D341Med (cell line): ENCODE measurements around the gene PCNX2.
A peak's percentile ranks its signal among the peaks of the same experiment; 100 is the strongest.
"Not testable (repeated sequence)": the region's sequence is repeated elsewhere in the genome, so short reads cannot be mapped to it uniquely, and the experiment has no call there.

Source experiments
- DNase-seq: peaks from one replicate; pipeline ENCODE4 v3.0.0; 2012; ENCODE audit warnings: low spot score

Gene PCNX2

DNA sequence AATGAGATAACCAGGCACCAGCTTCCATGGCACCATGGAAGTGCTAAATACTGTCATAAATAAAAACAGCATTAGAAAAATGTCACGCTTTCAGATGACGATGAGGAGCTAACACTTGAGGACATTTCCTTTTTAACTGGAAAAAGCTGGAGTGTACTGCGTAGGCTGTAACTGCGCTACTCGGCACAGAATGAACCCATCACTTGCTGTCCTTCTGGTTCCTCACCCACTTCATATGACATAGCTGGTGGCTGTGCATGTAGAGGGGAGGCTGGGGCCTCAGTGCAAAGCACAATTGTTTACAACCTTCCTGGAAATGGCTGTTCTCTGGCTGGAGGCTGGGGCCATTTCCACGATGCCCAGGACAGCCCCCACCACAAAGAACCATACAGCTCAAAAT is 289.4 kb downstream of the PCNX2 start:
- no peak for DNase-seq

- DNase-seq = no peak
Measured at GRCh38 chr1:233005703-233006102, 289.8 kb downstream of the PCNX2 start.

DNA sequence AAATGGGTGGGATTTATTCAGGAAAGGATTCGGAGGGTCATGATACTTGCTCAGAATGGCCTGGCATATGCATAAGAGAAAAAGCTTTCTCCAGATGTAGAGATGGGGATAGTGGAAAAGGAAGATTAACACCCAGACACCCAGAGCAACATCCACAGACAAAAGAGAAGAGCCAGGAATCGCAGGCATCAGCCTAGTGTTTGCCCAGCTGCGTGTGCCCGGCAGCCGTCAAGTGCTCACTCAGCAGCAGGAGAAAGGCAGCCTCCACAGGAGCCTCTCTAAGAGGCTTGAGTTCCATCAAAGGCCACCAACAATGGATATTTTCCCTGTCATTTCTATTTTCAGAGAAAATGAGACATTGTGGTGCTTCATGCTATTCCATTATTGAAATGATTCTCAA is 290.4 kb downstream of the PCNX2 start:
- DNase-seq = no peak

GRCh38 chr1:233004451-233004850 is 291.1 kb downstream of the PCNX2 start:
- DNase-seq = no peak

- DNase-seq = not testable (repeated sequence)
Measured at GRCh38 chr1:233003638-233004037, 291.9 kb downstream of the PCNX2 start.

DNA sequence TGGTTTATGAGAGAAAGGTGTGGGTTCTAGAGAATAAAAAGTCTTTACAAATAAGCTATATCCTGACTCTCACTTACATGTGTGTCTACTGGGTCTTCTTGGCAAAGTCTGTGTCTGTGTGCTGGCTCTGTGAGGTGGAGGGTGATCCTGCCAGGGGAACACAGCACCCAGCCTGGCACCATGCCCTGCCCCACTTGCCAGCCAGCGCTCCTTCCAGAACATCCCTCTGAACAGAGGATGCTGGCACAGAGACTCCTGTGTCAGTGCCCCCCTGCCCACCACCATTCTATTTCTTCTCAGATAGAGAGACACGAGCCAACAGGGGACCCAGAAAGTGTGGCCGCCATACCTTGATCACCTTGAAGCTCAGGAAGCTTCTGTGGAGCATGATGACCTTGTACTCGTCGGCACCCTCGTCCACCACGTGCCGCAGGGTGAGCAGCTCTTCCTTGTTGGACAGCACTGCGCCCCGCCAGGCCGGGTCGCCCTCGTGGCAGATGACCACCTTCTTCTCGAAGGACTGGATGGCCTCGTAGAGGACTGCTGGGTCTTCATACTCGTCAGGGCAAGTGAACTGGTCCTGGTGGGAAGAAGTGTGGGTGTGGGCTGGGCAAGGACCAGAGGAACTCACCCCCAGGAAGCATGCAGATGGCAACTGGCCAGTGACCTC is 295.4 kb downstream of the PCNX2 start:
- DNase-seq = no peak

GRCh38 chr1:232998646-232999045 is 296.9 kb downstream of the PCNX2 start:
- DNase-seq = no peak

DNA sequence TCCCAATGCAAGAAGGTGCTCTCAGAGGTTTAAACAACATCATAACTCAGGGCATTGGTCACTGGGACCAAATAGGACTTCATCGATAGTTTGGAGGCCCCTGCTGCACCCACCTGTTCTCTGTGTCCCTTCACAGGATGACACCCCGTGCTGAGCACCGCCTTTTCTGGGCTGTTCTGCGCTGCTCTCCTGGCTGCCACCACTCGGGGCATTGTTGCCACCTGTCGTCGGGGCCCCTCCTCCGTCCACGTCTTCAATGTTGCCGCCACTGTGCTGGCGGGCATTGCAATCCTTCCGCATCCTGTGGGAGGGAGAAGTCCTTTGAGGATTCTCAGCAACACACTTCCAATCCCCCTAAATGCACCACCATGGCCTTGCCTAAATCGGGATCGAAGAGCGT is 297.4 kb downstream of the PCNX2 start:
- no peak for DNase-seq

- DNase-seq = no peak
Measured at GRCh38 chr1:232996143-232996542, 299.4 kb downstream of the PCNX2 start.

DNA sequence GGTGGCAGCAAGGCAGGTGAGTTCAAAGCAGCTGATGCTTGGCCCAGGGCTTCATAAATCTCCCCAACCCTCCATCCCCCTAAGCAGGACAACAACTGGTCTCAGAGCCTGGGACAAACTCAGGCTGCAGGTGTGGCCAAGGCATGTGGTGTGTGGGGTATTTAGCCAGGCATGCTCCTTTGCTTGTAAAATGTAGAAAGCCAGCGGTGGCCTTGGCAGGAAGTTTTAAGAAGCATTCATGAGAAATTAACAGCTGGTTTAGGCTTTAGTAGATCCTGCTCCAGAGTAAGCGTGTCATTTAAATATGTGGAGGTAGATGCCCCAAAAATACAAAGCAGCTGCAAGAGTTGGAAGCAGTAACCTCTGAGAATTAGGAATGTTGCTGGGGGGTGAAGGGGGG is 300.3 kb downstream of the PCNX2 start:
- no peak for DNase-seq

DNA sequence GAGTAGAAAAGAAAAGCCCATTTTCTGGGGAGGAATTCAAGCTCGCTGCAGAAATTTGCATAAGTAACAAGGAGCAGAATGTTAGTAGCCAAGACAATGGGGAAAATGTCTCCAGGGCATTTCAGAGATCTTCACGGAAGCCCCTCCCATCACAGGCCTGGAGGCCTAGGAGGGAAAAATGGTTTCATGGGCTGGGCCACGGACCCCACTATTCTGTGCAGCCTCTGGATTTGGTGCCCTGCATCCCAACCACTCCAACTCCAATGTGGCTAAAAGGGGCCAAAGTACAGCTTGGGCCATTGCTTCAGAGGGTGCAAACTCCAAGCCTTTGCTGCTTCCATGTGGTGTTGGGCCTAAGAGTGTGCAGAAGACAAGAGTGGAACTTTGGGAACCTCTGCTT is 302.0 kb downstream of the PCNX2 start:
- DNase-seq = no peak

GRCh38 chr1:232992227-232992626 is 303.3 kb downstream of the PCNX2 start:
- no peak for DNase-seq

DNA sequence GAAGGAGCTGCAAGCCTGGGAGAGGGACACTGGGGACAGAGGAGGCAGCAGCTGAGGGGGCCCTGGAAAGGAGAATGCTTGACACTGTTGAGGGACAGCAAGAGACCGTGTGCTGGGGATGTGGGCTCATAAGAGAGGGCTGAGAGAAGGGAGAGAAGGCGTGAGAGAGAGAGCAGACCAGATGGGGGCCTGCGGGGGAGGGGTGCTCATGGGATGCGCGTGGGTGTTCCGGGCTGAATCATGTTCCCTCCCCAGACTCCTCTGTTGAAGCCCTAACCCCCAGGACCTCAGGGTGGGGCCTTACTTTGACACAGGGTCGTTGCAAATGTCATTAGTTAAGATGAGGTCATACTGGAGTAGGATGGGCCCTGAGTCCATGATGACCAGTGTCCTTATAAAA is 304.3 kb downstream of the PCNX2 start:
- no peak for DNase-seq

DNA sequence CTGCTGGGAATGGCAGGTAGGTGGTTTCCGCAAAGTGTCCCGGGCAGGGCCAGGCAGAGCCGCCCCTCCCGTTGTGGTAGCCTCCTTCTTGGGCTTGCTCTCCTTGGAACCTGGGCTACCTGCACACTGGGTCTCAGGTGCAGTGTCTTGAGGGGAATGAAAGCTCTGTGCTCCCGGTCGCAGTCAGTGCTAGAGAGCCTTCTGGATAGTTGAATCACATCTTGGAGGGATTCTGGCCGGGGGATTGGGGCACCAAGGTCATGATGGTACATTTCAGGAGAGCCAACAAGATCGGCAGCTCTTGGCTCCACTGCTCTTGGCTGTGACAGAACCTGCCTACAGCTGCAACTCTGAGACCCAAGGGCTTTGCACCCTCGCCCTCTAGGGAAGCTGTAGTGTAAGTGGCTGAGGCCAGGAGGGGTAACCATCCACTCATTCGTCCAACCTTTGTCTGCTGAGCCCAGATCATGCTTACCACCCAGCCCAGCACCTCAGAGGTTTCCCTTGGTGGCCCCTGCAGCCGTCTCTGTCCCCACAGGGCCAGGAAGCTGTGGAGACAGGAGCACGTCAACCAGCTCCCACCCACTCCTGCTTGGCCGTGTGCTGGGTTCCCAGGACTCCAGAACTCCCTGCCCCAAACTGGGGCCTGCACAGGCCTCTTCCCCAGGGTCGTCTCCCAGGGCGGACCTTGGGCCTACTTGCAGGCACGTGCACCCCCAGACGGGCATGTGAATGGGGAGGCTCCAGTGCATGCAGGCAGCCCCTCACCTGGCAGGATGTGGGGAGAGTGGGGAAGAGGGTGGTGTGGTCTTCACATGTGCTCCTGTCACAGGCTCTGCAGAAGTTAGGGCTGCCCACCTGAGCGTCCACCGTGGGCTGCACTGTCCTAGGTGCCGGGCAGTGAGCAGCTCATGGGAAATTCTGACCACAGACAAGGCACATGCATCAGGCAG is 305.1 kb downstream of the PCNX2 start:
- no peak for DNase-seq

DNA sequence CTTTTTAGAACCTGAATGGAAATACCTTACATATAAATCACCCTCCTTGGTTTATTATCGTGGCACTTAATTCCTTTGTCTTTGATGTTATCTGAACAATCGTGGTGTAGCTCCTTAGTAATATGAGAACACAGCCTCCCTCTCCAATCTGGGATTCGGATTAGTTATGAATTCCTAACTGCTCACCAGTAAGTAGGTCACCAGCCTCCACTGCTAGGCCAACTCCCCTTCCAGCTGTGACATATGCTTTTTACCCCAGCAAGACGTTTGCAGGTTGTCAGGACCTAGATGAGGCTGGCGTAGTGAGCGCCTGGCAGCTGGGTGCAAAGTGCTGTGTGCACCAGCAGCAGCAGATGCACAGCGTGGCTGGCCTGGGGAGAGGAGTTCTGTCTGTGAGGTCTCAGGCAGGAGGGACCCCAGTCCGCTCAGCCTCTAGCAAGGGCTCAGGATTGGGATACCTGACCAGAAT is 306.9 kb downstream of the PCNX2 start:
- peak; percentile 62 for DNase-seq

DNA sequence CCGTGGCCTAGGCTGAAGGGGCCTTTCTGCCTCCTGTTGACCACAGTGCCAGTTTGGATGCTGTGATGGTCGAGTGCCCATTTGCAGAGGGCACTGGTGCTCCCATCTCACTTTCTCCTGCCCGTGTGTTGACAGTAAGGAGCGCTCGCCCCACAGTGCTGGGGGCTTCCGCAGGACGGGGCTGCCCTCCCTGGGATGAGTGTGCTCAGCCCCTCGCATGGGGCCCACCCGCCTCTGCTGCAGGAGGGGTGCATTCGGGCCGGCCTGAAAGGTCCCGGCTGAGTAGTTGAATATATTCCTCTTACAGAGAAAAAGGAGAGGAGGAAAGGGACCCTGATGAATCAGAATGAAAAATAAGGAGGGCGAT is 307.8 kb downstream of the PCNX2 start:
- DNase-seq = no peak

DNA sequence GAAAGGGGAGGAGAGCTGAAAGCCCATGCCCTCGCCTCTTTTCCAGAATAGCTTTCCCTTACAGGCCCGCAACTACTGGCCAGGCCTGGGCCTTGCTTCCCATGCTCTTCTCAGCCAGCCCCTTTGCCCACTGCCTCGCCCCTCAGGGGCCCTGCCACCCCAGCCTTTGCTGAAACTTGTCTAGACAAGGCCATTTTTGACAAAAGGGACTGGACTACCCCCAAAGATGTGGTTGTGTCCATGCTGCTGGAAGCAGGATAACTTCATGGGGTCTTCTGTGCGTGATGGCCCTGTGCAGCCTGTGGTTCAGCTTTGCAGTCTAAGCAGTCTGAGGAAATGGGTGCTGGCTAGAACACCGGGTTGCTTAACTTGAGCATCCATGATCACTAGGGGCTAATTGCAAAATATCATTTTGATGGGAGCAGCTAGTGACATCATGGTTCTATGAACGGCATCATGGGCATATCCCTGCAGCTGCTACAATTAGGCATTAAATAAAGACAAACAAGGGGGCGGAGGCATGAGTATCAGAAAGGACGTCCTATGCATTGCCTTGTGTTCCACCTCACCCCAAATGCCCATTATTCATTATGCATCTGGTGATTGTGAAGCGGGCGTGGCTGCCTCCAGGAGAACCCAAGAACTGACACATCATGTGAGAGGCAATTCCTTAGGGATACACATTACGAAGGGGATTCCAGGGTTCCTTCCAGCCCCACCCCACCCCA is 308.3 kb downstream of the PCNX2 start:
- no peak for DNase-seq

GRCh38 chr1:232986527-232986922 is 309.0 kb downstream of the PCNX2 start:
- no peak for DNase-seq

DNA sequence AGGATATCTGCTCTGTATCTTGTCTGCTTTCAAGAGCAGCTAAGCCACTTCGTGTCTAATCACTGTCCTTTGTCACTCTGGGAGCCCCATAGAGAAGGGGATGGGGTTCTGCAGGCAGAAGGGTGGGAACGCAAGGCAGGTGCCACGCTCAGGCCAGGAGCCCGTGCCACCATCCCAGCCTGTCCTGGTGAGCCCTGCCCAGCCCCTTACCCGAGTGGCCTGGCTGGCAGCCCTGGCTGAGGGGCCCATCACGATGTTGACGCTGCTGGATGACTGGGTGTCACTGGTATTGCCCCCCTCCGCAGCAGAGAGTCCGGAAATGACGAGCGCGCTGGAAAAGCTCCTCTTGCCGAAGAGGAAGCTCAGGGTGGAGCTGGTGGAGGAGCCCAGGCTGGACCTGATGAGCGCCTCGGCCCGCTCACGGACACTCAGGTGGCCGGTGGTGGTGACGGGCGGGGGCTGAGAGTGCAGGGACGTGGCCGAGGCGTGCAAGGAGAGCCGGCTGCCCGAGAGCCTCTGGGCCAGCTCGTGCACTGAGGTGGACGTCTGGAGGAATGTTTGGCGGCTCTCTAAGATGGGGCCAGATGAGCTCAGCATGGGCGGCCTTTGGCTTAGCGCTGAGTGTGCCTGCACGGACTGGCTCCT is 309.5 kb downstream of the PCNX2 start:
- DNase-seq = no peak

DNA sequence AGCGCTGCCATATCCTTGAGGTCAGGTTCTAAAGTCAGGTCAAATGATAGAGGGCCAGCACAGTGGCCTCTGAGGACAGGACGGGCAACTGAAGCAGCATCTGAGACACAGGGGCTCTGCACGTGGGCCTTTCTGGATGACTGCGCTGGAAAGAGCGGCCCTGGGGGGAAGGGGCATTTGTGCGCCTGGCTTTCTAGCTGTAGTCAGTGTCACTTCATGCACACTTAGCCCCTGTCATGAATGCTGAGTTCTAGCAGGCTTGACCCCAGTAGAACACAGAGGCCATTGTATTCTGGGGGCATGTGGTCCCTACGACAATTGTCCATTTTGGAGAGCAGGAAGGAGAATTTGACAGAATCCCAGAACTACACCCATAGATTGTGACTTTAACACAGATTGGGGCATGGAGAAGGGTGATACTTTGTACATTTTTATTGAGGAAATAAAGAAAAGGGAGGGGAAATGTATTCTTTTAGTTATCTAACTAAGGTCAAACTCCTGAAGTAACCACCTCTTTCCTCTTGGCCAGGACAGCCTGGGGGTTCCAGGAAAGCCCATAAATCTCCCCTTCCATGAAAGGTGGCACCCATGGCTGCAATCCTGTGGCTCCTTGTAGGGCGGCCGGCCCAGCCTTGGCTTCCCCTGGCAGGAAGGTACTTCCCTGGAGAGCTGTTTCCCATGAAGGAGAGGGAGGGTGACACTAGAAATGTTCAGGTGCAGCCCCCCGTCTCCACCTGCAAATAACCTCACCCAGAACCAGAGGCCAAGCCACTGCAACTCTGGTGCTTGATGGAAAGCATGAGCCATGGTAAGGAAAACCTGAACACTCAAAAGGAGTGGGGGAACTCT is 310.7 kb downstream of the PCNX2 start:
- no peak for DNase-seq
